AML-193 (cell line): ENCODE results near the gene GALNT11.
A peak's percentile ranks its signal among the peaks of the same experiment; 100 is the strongest.
"Not testable (repeated sequence)": the region's sequence is repeated elsewhere in the genome, so short reads cannot be mapped to it uniquely, and the experiment has no call there.

Experiments used
- DNase-seq, 2 experiments: peaks; one replicate each; lab custom pipeline; 2025; lab: John Stamatoyannopoulos, UW

Gene GALNT11

DNA sequence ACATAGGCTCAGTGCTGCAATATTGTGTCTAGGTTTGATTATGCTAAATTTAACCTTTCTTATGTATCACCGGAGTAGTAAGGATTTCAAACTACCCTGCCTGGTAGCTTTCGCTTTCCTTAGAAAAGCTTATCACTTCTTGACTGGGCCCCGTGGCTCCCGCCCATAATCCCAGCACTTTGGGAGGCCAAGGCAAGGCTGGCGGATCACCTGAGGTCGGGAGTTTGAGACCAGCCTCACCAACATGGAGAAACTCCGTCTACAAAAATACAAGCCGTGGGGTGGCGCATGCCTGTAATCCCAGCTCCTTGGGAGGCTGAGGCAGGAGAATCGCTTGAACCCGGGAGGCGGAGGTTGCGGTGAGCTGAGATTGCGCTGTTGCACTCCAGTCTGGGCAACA is 49.9 kb downstream of the GALNT11 start:
- not testable (repeated sequence) for DNase-seq

DNA sequence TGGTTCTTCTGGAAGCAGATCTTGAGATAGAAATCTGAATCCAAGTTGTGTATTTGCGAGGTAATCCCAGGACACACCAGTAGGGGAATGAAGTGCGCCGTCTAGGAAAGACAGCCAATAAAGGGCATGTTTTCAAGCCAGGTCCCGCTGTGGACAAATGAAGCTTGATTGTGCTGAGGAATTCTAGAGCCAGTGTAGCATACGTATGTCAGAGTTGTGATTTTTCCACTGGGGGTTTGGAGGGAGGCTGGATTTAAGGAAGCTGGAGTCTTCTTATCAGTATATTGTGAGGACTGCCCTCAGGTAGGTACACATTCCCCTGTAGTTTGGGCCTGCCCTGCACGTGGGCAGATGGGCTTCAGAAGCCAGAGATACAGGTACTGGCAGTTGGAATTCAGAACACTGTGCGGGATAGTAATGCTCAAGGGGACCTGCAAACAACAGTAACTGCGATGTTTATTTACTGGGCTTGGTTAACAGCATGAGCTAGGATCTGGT is 50.9 kb downstream of the GALNT11 start:
- DNase-seq: peak; percentile 9 to 24

DNA sequence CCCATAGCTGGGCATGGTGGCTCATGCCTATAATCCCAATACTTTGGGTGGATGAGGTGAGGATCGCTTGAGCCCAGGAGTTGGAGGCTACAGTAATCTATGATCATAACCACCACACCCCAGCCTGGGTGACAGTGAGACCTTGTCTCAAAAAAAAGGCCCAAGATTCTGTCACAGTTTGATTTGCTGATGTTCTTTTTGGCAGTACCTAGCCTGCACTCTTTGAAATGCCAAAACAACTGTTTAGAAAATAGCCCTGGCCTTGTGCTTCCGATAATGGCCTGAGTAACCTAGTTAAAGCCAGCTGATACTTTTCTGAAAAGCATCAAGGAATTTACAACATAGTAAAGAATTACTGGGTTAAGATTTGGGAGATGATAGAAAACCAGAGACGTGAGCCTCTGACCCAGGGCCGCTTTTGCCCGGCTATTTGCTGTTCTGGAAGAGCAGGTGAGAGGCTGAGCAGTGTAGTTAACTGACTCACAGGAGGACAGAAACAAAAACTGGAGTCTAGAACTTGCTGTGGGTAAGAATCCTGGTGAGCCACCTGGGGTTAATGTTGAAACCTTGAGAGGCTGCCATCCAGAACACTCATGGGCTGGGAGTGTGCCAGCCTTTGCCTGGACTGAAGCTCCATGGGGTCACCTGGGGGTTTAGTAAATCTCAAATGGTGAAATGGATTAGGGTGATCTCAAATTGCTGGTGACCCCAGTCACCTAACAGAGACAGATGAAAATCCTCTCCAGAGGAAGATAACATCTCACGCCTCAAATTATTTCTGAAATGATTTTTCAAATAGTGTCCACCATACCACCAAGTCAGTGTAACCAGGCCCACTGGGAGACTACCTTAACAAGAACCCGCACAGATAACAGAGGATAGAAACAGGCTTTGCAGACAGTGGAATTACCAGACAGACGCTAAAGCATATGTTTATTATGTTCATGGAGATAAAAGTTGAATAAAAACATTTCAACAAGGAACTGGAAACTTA is 51.8 kb downstream of the GALNT11 start:
- DNase-seq: no peak

DNA sequence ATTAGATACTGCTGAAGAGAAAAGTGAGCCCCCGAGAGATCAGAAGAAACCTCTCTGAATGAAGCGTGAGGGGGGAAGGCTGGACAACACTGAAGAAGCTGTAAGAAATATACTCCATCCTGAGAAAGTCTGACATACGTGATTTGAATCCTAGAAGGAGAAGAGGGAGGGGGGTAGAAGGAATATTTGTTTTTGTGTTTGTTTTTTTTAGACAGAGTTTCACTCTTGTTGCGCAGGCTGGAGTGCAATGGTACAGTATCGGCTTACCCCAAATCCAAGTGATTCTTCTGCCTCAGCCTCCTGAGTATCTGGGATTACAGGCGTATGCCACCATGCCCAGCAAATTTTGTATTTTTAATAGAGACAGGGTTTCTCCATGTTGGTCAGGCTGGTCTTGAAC is 52.6 kb downstream of the GALNT11 start:
- DNase-seq: no peak

DNA sequence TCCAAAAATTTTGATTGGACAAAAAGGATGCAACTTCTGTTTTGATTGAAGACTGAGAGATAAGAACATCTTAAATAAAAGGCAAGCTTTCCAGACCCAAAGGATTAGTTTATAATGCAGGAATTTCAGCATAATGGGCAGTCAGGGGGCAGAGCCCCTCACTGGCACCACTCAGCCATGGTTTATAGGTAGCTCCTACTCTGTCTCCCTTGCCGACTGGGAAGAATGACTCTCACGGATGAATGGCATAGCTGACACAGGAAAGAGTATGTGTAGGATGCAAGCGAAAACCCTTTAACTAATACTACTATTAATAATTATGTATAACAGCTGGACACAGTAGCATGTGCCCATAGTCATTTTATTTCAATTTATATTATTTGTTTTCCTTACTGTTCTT is 53.3 kb downstream of the GALNT11 start:
- DNase-seq: no peak

DNA sequence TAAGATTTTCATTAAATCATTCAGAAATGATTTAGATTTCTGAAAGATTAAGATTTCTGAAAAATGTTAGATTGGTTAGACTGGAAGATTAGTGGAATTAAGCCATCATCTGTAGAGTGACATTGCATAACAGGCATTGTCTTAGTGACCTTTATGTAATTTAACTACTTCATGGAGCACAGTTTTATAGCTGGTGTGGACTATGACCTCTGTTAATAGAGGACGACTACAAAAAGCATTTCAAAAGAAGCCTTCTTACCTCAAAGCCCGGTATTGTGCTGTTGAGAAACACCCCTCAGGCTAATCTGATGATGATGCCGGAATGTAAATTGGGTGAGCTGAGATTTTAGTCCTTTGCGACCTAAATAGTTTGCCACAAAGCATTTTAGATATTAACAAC is 55.6 kb downstream of the GALNT11 start:
- no peak for DNase-seq

DNA sequence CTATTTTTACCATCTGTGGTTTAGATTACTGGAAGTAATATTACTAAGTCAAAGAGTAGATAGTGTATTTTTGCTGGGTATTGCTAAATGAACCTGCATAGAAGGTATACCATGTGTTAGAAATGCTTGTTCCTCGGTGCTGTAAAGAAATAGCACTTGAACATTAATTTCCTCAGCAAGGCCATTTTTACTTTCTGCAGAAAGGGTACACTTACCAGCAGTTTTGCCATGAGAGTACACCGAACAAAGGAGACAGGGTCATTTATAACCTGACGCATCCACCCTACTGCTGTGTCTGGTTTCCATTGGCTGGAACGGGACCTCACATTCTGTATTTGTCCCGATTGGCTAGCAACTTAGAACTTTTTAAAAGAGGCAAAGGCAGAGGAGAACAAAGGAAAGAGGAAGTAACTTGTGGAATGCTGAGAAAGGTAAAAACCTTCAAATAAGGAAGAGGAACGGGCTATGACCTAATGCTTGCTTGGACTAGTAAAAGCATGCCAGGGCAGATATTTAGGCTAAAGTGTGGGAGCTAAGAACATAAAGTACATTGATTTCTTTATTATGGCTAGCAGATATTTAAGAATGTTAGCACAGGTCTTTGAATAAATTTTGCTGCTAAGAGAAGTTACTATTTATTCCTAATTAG is 56.7 kb downstream of the GALNT11 start:
- DNase-seq: peak; percentile 8 to 19

DNA sequence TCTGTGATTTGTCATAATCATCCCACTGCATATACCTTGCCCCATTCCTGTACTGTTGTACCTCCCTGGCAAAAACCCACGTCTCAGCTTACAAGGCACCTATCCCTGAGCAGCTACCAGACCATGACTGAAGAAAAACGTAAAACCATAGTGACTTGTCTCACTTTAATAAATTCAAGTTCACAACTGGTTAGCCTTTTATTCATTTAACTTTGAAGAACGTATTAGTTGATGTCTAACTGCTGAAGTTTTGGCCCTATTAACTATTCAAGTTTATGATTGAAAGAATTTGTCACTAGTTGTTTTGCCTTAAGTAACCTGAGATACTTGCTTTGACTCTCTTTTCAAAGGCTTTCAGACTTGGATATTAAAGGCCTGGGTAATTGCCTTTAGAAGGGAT is 59.7 kb downstream of the GALNT11 start:
- no peak for DNase-seq

DNA sequence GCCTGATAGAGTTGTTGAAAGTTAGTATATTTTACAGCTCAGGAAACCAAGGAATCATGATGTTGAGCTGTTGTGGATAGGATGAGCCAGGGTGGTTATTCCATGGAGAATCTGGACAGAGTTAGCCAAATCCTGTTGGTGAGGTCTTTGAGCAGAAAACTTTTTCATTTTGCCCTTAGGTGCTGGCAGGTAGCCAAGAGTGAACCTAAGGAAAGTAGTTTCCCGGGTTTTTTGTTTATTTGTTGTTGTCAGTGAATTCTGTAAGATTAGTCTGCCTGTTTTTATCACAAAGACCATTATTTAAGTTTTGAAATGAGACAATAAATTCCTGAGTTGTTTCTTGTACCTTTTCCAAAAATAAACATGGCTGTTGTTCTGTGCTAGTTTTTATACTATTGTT is 61.0 kb downstream of the GALNT11 start:
- no peak for DNase-seq

DNA sequence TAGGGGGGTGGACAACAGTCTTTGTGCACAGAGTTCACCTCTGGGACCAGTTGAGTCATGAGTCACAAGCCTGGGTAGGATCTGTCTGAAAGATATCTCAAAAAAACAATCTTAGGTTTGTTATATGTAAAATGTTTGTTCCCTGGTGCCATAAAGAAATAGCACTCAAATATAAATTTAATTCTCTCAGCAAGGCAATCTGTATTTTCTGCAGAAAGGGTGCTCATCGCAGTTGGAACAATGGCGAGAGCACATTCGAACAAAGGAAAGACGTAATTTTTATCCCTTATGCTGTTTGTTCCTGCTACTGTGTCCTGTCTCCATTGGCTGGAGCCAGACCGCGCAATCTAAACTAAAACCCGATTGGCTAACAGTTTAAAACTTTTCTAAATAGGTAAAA is 63.7 kb downstream of the GALNT11 start:
- DNase-seq: no peak

DNA sequence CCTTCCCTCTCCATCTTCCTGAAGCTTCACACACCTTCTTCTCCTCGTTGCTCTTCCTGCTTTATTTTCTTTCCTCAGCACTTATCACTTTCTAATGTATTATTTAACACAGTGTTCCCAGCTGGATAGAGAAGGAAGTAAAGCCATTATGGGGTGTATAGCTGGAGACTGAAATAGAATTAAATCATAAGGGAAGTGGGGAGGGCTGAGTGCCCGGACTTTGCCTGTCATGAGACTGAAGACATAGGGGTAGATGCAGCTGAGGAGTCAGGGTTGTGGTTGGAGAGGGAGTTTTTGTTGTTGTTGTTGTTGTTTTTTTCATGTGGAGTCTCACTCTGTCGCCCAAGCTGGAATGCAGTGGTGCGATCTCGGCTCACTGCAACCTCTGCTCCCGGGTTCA is 65.3 kb downstream of the GALNT11 start:
- DNase-seq: no peak

DNA sequence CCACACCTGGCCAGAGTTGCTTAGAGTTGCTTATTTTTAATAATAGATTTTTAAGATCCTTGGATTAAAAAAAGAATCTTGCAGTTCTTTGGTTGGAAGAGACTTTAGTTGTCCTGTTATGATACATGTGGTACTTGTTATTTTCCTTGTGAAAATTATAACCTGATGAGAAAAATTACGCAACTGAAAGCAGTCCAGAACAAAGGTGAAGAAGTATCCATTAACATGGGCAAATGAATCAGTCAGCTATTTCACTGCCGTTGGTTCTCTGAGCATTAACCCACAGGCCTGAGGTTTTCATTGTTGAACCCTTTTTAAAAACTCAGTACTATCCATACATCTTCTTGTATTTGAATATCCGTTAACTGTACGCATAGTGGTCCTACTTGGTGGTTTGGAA is 68.2 kb downstream of the GALNT11 start:
- DNase-seq: no peak

DNA sequence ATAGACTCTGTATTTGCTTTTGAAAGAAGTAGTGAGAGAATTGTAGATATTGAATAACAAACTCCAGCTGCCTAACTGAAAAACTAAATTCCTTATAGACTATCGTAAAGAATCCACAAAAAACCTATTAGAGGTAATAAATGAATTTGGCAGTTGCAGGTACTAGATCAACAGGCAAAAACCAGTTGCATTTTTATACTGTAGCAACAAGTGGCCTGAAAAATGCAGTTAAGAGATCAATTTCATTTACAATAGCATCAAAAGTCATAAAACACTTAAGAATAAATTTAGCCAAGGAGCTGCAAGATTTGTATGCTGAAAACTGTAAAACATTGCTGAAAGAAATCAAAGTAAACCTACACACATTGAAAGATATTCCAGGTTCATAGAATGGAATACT is 70.3 kb downstream of the GALNT11 start:
- DNase-seq: no peak

DNA sequence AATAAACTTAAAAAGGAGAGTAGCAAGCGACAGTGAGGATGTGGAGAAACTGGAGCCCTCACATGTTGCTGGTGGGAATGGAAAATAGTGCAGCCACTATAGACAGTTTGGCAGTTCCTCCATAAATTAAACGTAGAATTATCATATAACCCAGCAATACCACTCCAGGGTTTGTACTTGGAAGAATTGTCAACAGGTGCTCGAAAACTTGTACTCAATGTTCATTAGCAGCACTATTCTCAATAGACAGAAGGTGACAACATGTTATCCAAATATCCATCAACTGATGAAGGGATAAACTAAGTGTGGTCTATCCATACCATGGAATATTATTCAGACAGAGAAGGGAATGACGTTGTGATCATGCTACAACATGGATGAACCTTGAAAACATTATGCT is 71.9 kb downstream of the GALNT11 start:
- no peak for DNase-seq

DNA sequence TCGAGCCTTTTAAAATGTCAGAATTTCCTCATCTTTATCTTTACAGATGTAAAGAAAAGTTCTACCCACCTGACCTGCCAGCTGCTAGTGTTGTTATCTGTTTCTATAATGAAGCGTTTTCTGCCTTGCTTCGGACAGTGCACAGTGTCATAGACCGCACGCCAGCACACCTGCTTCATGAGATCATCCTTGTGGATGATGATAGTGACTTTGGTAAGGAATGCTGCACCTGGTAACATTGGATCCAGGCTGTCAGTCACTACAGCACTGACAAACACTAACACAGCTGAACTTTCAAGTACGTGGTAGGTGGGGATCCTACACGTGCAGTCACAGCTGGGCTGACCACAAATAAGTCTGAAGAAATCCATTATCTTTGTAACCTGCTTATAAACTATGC is 77.6 kb downstream of the GALNT11 start:
- no peak for DNase-seq

DNA sequence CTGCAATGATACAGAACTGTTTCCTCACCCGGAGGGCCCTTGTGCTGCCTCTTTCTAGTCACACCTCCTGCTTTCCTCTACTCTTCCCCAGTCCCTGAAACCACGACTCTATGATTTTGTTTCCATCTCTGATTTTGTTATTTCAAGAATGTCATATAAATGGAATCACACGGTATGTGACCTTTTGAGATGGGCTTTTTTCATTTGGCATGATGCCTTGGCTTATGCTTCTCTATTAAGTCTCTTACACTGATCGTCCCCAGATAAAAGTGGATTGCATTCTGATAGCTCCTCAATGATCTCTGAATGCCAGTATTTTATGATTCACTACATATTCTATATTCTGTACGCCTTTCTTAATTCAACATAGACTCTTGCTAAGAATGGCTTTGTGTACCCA is 78.2 kb downstream of the GALNT11 start:
- no peak for DNase-seq

DNA sequence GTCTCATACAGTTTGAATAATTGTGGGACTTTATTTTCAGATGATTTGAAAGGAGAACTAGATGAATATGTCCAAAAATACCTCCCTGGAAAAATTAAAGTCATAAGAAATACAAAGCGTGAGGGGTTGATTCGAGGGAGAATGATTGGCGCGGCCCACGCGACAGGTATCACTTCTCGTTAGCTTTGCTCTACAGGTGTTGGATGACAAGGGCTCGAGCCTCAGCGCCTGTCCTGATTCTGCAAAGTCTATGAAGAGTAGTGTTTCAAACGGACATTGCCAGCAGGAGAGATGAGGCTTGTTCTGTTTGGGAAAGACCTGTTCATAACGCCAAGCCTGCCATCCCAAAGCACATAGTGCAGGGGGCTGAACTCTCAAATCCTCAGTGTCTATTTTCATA is 79.7 kb downstream of the GALNT11 start:
- DNase-seq: no peak

DNA sequence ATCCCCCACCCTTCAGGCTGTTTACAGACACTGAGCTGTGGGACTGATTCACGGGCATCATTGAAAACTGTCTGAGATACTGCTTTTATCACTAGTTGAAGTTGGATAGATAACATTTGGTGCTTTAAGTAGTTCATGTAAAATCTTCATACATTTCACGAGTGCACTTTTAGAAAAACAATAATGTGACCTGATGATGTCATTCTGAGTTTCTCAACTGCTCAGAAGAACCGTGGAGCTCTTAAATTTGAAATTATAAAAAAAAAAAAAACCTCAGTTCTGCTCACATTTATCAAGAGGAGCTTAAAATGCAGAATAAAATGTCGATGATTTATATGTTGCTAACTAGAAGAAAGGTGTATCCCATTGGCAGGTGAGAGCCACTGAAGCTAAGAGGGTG is 81.5 kb downstream of the GALNT11 start:
- DNase-seq: no peak

DNA sequence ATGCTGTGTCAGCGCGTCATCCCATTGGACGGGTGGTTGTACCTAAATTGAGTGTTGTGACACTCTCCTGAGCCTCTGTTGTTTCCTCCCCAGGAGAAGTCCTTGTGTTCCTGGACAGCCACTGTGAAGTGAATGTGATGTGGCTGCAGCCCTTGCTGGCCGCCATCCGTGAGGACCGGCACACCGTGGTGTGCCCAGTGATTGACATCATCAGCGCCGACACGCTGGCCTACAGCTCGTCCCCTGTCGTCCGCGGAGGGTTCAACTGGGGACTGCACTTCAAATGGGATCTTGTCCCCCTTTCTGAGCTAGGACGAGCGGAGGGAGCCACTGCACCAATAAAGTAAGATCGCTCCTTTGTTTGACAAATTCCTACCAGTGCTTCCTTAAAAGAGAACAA is 82.5 kb downstream of the GALNT11 start:
- DNase-seq: no peak

DNA sequence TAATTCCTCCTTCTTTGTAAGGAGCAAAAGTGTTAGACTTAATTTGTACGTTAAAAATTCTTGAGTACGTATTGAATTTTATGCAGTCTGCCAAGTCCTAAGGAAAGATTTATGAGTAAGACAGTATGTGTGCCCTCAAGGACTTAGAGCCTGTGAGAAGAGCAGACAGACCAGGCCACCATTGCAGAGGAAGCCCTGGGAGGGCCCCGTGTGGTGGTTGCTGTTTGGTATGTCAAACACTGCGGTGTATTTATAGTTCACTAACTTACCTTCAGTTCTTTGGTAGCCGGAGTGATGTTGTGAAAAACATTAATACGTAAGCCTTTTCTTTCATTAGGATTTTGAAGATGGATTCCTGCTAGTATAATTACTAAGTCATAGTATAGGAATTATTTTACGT is 82.9 kb downstream of the GALNT11 start:
- no peak for DNase-seq

DNA sequence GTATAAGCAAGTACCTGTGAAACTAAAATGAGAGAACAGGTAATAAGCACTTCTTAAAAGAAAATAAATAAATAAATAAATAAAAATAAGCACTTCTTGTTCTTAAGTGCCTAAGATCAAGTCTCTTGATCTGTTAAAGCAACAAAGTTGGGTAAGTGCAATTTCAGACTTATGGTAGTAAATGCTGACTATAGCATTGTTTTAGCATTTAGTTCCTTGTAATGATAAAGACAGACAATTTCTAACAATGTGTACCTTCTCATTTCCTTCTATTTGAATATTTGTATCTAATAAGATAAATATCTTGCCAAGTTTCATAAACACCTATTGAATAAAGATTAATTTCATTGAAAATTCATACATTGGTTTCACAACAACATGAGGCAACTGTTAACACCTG is 87.4 kb downstream of the GALNT11 start:
- no peak for DNase-seq

DNA sequence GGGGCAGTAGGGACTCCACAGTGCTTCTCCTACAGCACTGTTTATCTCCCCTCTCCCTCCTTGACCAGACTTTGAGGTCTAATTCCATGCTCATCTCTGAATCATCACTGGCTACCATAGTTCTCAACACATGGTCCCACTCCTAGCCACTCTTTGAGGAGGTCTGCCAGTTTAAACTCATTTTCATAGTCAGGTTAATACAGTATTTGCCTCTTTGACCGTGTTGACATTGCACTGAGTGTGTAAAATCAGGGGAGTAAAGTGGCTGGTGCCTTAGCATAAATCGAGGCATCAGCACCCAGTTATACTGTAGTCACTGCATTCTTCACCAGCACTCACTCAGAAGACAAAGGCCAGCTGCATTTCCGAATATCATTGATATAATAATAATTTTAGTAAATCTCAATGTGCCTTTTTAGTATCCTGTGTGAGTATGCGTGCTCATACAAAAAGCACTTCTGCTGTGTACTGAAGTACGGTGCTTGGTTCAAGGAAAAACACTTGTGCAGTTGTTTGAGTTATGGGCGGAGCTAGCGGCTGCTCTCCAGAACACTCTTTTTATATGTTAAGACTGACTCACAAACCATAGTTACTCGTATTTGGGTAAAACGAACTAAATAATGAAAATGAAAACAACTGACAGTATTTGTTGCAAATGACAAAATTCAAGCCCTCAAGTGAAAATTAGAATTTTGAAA is 89.7 kb downstream of the GALNT11 start:
- no peak for DNase-seq

DNA sequence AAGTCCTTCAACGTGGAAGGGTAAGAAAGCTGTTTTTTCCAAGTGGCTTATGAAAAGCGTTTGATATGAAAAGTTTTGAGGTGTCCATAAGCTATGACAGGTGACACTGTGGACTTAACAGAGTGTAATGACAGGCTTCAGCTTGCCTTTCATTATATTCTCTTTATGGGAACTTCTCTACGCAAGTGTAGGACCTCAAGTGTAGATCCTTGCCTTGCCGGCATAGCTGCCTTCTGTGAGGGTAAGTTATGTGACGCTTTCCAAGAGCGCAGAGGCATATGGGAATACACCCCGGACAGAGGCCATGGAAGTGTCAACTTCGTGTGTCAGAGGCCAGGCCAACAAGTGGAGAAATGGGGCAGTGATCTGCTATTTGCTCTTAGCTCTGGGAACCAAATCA is 91.9 kb downstream of the GALNT11 start:
- DNase-seq: no peak
